Body of pancreas (tissue), 4 donors: ENCODE results near the gene SCTR.

Experiments used
- CTCF ChIP-seq, 7 experiments: fragments of 450-650 bp in 4 of 7; fragments of 200-600 bp in 3 of 7; sonication (generic) in 3 of 7; IDR thresholded peaks; one replicate each; pipeline ENCODE4 v1.5.1; 2016 to 2019; ENCODE audit warnings: antibody characterized with exemption in 7 of 7
- POLR2A ChIP-seq, 3 donors: fragments of 450-650 bp; IDR thresholded peaks; one replicate each; pipeline ENCODE4 v1.6.1; 2016; ENCODE audit warnings: antibody characterized with exemption in 3 of 3, mild to moderate bottlenecking in 2 of 3

DNA sequence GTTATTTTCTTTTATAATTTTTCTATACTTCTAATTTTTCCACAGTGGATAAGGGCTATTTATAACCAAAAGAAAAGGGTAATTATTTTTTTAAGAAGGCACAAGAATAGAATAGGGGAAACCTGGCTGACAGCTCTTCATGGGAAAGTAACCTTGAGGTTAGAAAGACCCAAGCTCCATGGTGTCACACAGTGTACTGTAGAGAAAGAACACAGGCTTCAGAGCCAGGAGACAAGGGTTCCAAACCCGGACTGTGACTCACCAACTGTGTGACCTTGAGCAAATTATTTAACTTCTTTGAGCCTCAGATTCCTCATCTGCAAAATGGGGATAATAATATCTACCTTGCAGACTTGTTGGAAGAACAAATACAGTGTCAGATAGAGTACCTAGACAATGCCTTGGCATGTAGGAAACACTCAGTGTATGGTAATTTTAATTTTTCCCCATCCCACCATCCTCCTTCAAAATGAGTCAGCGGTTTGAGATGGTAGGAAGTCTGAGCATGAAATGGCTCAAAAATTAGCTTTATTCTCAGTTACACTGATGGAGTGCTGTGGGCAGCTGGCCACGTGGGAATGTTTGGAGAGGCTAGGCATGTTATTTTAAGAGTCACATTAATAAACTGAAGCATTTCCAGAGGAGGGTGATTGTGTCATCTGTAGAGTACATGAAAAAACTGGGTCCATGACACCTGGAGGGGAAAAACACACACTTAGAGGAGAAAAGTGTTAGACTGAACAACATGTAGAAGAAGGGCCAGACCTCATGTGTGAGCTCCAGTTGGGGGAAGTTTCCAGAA is 55.9 kb downstream of the SCTR start:
- TF ChIP-seq CTCF (IDR thresholded peaks at IDR 0.05): no peak
- TF ChIP-seq POLR2A (IDR thresholded peaks at IDR 0.05): no peak
